ENCODE measurements around the gene KCNG2. TPM values are rescaled to one million over a fixed set of nuclear protein-coding genes. Genes with fewer than 3 reads are reported as not detected.

Gene KCNG2
- total RNA-seq, 2 experiments from 2014 or later: not detected

- ATAC-seq (ENCODE audit: low read depth): no peak
- Mint-ChIP-seq H3K4me3 (no peak overlapping the region), H3K4me1 (peaks cover 2% of the 10 kb centered on the region), H3K36me3 (peaks cover 64% of the 10 kb centered on the region), H3K9me3 (peaks cover 7% of the 10 kb centered on the region), H3K27me3 (no peaks in the 10 kb centered on the region), H3K27ac (no peak overlapping the region)
- POLR2A ChIA-PET: no interaction called here
- DNase-seq: no peak
These were observed 141.4 kb downstream of the KCNG2 start for GRCh38 chr18:79939096-79939495.

- H3K4me3 Mint-ChIP-seq: no peak overlapping the region
- H3K9me3 Mint-ChIP-seq: peaks cover 3% of the 10 kb centered on the region
- peaks cover 52% of the 10 kb centered on the region for H3K36me3 Mint-ChIP-seq
- POLR2A ChIA-PET: interaction anchor here (1.1 kb wide), 1 partner anchor 42 kb away, joined by 3 read pairs; no protein-coding TSS in a partner anchor
- DNase-seq (peak; percentile 9), ATAC-seq (ENCODE audit: low read depth) (no peak)
- H3K27ac Mint-ChIP-seq: no peak overlapping the region
- no peaks in the 10 kb centered on the region for H3K27me3 Mint-ChIP-seq
- peaks cover 12% of the 10 kb centered on the region for H3K4me1 Mint-ChIP-seq
These were observed 142.5 kb downstream of the KCNG2 start for GRCh38 chr18:79940126-79940813.

- H3K27ac Mint-ChIP-seq: no peak overlapping the region
- no peaks in the 10 kb centered on the region for H3K9me3 Mint-ChIP-seq
- peaks cover 45% of the 10 kb centered on the region for H3K36me3 Mint-ChIP-seq
- H3K27me3 Mint-ChIP-seq: no peaks in the 10 kb centered on the region
- peak; percentile 17 for DNase-seq
- POLR2A ChIA-PET: interaction anchor here (1.1 kb wide), 1 partner anchor 42 kb away, joined by 3 read pairs; no protein-coding TSS in a partner anchor
- H3K4me3 Mint-ChIP-seq: no peak overlapping the region
- ATAC-seq (ENCODE audit: low read depth): no peak
- H3K4me1 Mint-ChIP-seq: peaks cover 14% of the 10 kb centered on the region
These were observed 143.2 kb downstream of the KCNG2 start for GRCh38 chr18:79940814-79941472.

GRCh38 chr18:79941473-79942119 is 143.9 kb downstream of the KCNG2 start:
- Mint-ChIP-seq H3K36me3 (peaks cover 39% of the 10 kb centered on the region), H3K27me3 (no peaks in the 10 kb centered on the region), H3K4me1 (peaks cover 16% of the 10 kb centered on the region), H3K4me3 (no peak overlapping the region), H3K9me3 (no peaks in the 10 kb centered on the region), H3K27ac (no peak overlapping the region)
- ATAC-seq (ENCODE audit: low read depth): no peak
- DNase-seq: peak; percentile 15
- POLR2A ChIA-PET: no interaction called here

- no peaks in the 10 kb centered on the region for H3K27me3 Mint-ChIP-seq
- no peak overlapping the region for H3K4me3 Mint-ChIP-seq
These were observed 144.5 kb downstream of the KCNG2 start for GRCh38 chr18:79942211-79942610.

GRCh38 chr18:79942786-79943607 is 145.3 kb downstream of the KCNG2 start:
- Mint-ChIP-seq H3K4me3 (no peak overlapping the region), H3K27me3 (no peaks in the 10 kb centered on the region), H3K4me1 (peaks cover 16% of the 10 kb centered on the region), H3K36me3 (peaks cover 26% of the 10 kb centered on the region), H3K27ac (no peak overlapping the region), H3K9me3 (no peaks in the 10 kb centered on the region)
- POLR2A ChIA-PET: no interaction called here
- DNase-seq (peak; percentile 16), ATAC-seq (ENCODE audit: low read depth) (no peak)

More at GRCh38 chr18:79942211-79942610, 144.5 kb downstream of the KCNG2 start:
- Mint-ChIP-seq H3K9me3 (no peaks in the 10 kb centered on the region), H3K27ac (peak overlapping the region; percentile 2), H3K36me3 (peaks cover 34% of the 10 kb centered on the region), H3K4me1 (peaks cover 16% of the 10 kb centered on the region)
- POLR2A ChIA-PET: no interaction called here
- ATAC-seq (ENCODE audit: low read depth): no peak
- no peak for DNase-seq

GRCh38 chr18:79943608-79944125 is 145.9 kb downstream of the KCNG2 start:
- POLR2A ChIA-PET: interaction anchor here (1.1 kb wide), 1 partner anchor 538 kb away, joined by 3 read pairs; no protein-coding TSS in a partner anchor

GRCh38 chr18:79944126-79944731 is 146.5 kb downstream of the KCNG2 start:
- Mint-ChIP-seq H3K4me3 (peak overlapping the region; percentile 44), H3K9me3 (no peaks in the 10 kb centered on the region), H3K4me1 (peaks cover 16% of the 10 kb centered on the region), H3K27me3 (no peaks in the 10 kb centered on the region), H3K36me3 (peaks cover 16% of the 10 kb centered on the region), H3K27ac (peak overlapping the region; percentile 68)
- DNase-seq (peak; percentile 54), ATAC-seq (ENCODE audit: low read depth) (peak; percentile 82)
- POLR2A ChIA-PET: interaction anchor here (1.1 kb wide), 1 partner anchor 539 kb away, joined by 3 read pairs; no protein-coding TSS in a partner anchor

More at GRCh38 chr18:79943608-79944125, 145.9 kb downstream of the KCNG2 start:
- Mint-ChIP-seq H3K4me1 (peaks cover 16% of the 10 kb centered on the region), H3K27ac (no peak overlapping the region), H3K9me3 (no peaks in the 10 kb centered on the region), H3K27me3 (no peaks in the 10 kb centered on the region), H3K36me3 (peaks cover 20% of the 10 kb centered on the region), H3K4me3 (peak overlapping the region; percentile 44)
- ATAC-seq (ENCODE audit: low read depth) (no peak), DNase-seq (no peak)

GRCh38 chr18:79944746-79945117 is 147.0 kb downstream of the KCNG2 start:
- peak overlapping the region; percentile 44 for H3K4me3 Mint-ChIP-seq
- no peaks in the 10 kb centered on the region for H3K9me3 Mint-ChIP-seq
- no peaks in the 10 kb centered on the region for H3K27me3 Mint-ChIP-seq
- no peak for ATAC-seq (ENCODE audit: low read depth)
- DNase-seq: peak; percentile 17
- peaks cover 13% of the 10 kb centered on the region for H3K36me3 Mint-ChIP-seq
- peaks cover 20% of the 10 kb centered on the region for H3K4me1 Mint-ChIP-seq
- POLR2A ChIA-PET: no interaction called here
- peak overlapping the region; percentile 68 for H3K27ac Mint-ChIP-seq

- H3K9me3 Mint-ChIP-seq: no peaks in the 10 kb centered on the region
- no peaks in the 10 kb centered on the region for H3K27me3 Mint-ChIP-seq
- peak overlapping the region; percentile 68 for H3K27ac Mint-ChIP-seq
- ATAC-seq (ENCODE audit: low read depth) (no peak), DNase-seq (peak; percentile 25)
- POLR2A ChIA-PET: no interaction called here
- peaks cover 25% of the 10 kb centered on the region for H3K4me1 Mint-ChIP-seq
- H3K4me3 Mint-ChIP-seq: no peak overlapping the region
- H3K36me3 Mint-ChIP-seq: peaks cover 9% of the 10 kb centered on the region
These were observed 147.6 kb downstream of the KCNG2 start for GRCh38 chr18:79945118-79946042.

- no peak overlapping the region for H3K27ac Mint-ChIP-seq
- no peak overlapping the region for H3K4me3 Mint-ChIP-seq
- POLR2A ChIA-PET: no interaction called here
- peaks cover 4% of the 10 kb centered on the region for H3K36me3 Mint-ChIP-seq
- H3K4me1 Mint-ChIP-seq: peaks cover 27% of the 10 kb centered on the region
- ATAC-seq (ENCODE audit: low read depth) (no peak), DNase-seq (peak; percentile 12)
- no peaks in the 10 kb centered on the region for H3K9me3 Mint-ChIP-seq
- no peaks in the 10 kb centered on the region for H3K27me3 Mint-ChIP-seq
These were observed 149.5 kb downstream of the KCNG2 start for GRCh38 chr18:79947054-79947755.

Measured in activated naive CD8-positive, alpha-beta T cell treated with anti-CD3 and anti-CD28 coated beads, Interleukin-2, amount 10 ng/mL, durations not matched to agents 7 days and 5 days (primary cell).